NT2/D1 (cell line): ENCODE data around the gene CD2.

Source experiments
- YY1 ChIP-seq: IDR thresholded peaks from 2 replicates; pipeline ENCODE4 v1.6.1; 2011; ENCODE audit not compliant: insufficient read length, insufficient read depth
- ZNF274 ChIP-seq: IDR thresholded peaks from 2 replicates; pipeline ENCODE4 v1.6.1; 2011; ENCODE audit warnings: mild to moderate bottlenecking, low read depth, low read length

GRCh38 chr1:116794371-116794770 lies 40.1 kb downstream of the CD2 start:
- TF ChIP-seq YY1 = no peak
- no peak for TF ChIP-seq ZNF274
